Endothelial cell of umbilical vein (primary cell): Measurements from ENCODE around the gene USP37. TPM values are rescaled to one million over a fixed set of nuclear protein-coding genes. Genes with fewer than 3 reads are reported as not detected.

Experiments used
- BruUV-seq: library from RNA; stranded (reverse); fragments of 400-500 nt; replicated peaks from 2 replicates; lab custom pipeline; 2021; lab: Mats Ljungman, UMichigan
- CTCF ChIA-PET: fragments of 300-600, 350-600 bp; sonication (Branson Sonifier 250); formaldehyde crosslinking; loops from one replicate; lab custom pipeline; 2021; ENCODE audit warnings: antibody characterized with exemption, inconsistent platforms; lab: Charles Lee
- POLR2A ChIA-PET: fragments of 300-600, 350-600 bp; sonication (Branson Sonifier 250); formaldehyde crosslinking; loops from one replicate; lab custom pipeline; 2021; ENCODE audit warnings: antibody characterized with exemption, inconsistent platforms; lab: Charles Lee
- DNase-seq: peaks from one replicate; pipeline ENCODE4 v3.0.0-alpha.2; 2011; ENCODE audit warnings: low read depth, low spot score
- FAIRE-seq: peaks from 2 replicates; lab custom pipeline; 2011; peaks lifted over from hg19 to GRCh38; lab: Jason Lieb, UNC
- H2AFZ ChIP-seq: 2 replicates; pipeline ENCODE4 v1.6.0; 2012; ENCODE audit warnings: low read depth, low read length, control low read depth, inconsistent platforms
- H3K27ac ChIP-seq: 2 replicates; pipeline ENCODE4 v1.5.1; 2011; ENCODE audit warnings: low read depth, mild to moderate bottlenecking, control low read depth, low read length, moderate library complexity; ENCODE audit not compliant: insufficient read depth
- H3K27me3 ChIP-seq, 2 experiments: 2 replicates each; pipeline versions ENCODE4 v1.6.0 to v1.6.1; 2011; ENCODE audit warnings: low read length in 2 of 2, mixed read lengths in 1 of 2; ENCODE audit not compliant: control insufficient read depth in 2 of 2, insufficient read depth in 2 of 2
- H3K36me3 ChIP-seq, 2 experiments: 2 replicates in 1 of 2; 3 replicates in 1 of 2; pipeline ENCODE4 v1.5.1; 2011; ENCODE audit warnings: low read length in 2 of 2, mild to moderate bottlenecking in 1 of 2, moderate library complexity in 1 of 2; ENCODE audit not compliant: control insufficient read depth in 2 of 2, insufficient read depth in 2 of 2; ENCODE audit errors: extremely low read depth in 1 of 2
- H3K4me1 ChIP-seq: 3 replicates; pipeline ENCODE4 v1.5.1; 2011; ENCODE audit warnings: mild to moderate bottlenecking, low read length; ENCODE audit not compliant: control insufficient read depth, insufficient read depth; ENCODE audit errors: extremely low read depth
- H3K4me2 ChIP-seq: 2 replicates; pipeline ENCODE4 v1.6.1; 2011; ENCODE audit warnings: low read length, control low read depth, mixed read lengths; ENCODE audit not compliant: insufficient read depth
- H3K4me3 ChIP-seq, 3 experiments: fragments of 200-600 bp in 1 of 3; sonication (generic), shearing (Covaris generic) in 1 of 3; replicated peaks in 1 of 3; 2 replicates each; pipeline ENCODE4 v1.5.1; 2011 to 2016; ENCODE audit warnings: control low read depth in 3 of 3, low read length in 3 of 3, mild to moderate bottlenecking in 2 of 3, inconsistent platforms in 1 of 3, low read depth in 1 of 3, moderate library complexity in 1 of 3; ENCODE audit not compliant: insufficient read depth in 1 of 3
- H3K79me2 ChIP-seq: 2 replicates; pipeline ENCODE4 v1.6.0; 2012; ENCODE audit warnings: low read length, inconsistent platforms; ENCODE audit not compliant: control insufficient read depth, insufficient read depth
- H3K9ac ChIP-seq: replicated peaks from 2 replicates; pipeline ENCODE3; 2011; ENCODE audit warnings: low read length, control low read depth; ENCODE audit not compliant: insufficient read depth; ENCODE audit errors: extremely low read depth
- H3K9me1 ChIP-seq: replicated peaks from 3 replicates; pipeline ENCODE4 v1.6.0; 2011; ENCODE audit warnings: mild to moderate bottlenecking, low read length; ENCODE audit not compliant: control insufficient read depth, insufficient read depth; ENCODE audit errors: extremely low read depth
- H3K9me3 ChIP-seq: replicated peaks from 2 replicates; pipeline ENCODE4 v1.5.1; 2012; ENCODE audit warnings: low read length, inconsistent platforms; ENCODE audit not compliant: control insufficient read depth, insufficient read depth
- H4K20me1 ChIP-seq: replicated peaks from 2 replicates; pipeline ENCODE3; 2011; ENCODE audit warnings: mild to moderate bottlenecking, low read length; ENCODE audit not compliant: control insufficient read depth, insufficient read depth; ENCODE audit errors: extremely low read depth
- CTCF ChIP-seq, 2 donors: IDR thresholded peaks; 1 replicate in 1 of 2; 2 replicates in 1 of 2; pipeline ENCODE4 v1.5.1; 2011; ENCODE audit warnings: low read length in 2 of 2, mild to moderate bottlenecking in 2 of 2, moderate library complexity in 2 of 2, control low read depth in 1 of 2, inconsistent platforms in 1 of 2, low read depth in 1 of 2; ENCODE audit not compliant: insufficient read depth in 1 of 2; ENCODE audit errors: extremely low read depth in 1 of 2
- FOS ChIP-seq: IDR thresholded peaks from 2 replicates; pipeline ENCODE4 v1.6.1; 2011; ENCODE audit warnings: mild to moderate bottlenecking, low read length, moderate library complexity, borderline replicate concordance; ENCODE audit not compliant: insufficient read depth
- GATA2 ChIP-seq: IDR thresholded peaks from 2 replicates; pipeline ENCODE4 v1.7.0; 2011; ENCODE audit warnings: low read depth, mild to moderate bottlenecking, moderate library complexity, mixed read lengths, low read length; ENCODE audit not compliant: insufficient read length, insufficient read depth
- JUN ChIP-seq: IDR thresholded peaks from 2 replicates; pipeline ENCODE4 v1.6.1; 2011; ENCODE audit warnings: borderline replicate concordance, low read depth; ENCODE audit not compliant: insufficient read length, insufficient read depth
- MYC ChIP-seq: IDR thresholded peaks from one replicate; pipeline ENCODE4 v1.6.1; 2011; ENCODE audit warnings: mild to moderate bottlenecking, low read depth, low read length
- POLR2A ChIP-seq: IDR thresholded peaks from 2 replicates; pipeline ENCODE4 v1.6.1; 2012; ENCODE audit warnings: low read depth, mild to moderate bottlenecking, control low read depth, low read length
- POLR2AphosphoS5 ChIP-seq: IDR thresholded peaks from 2 replicates; pipeline ENCODE4 v1.6.1; 2012; ENCODE audit warnings: low read depth, mild to moderate bottlenecking, control low read depth, low read length, moderate library complexity; ENCODE audit not compliant: insufficient read depth
- dilution Hi-C: fragments of 300-500 bp; cut with MboI; formaldehyde crosslinking; loops from one replicate; pipeline ENCODE4 v1.15.0; 2019; ENCODE audit warnings: low sequenced_read_pairs; ENCODE audit not compliant: extremely low pct_ligation_motif_present
- intact Hi-C: fragments of 100-400 bp; cut with micrococcal nuclease; formaldehyde crosslinking; loops from one replicate; pipeline ENCODE4 v1.10.0; 2022
- polyA plus RNA-seq, 4 experiments: library from polyadenylated mRNA; depleted of rRNA in 3 of 4; stranded (reverse) in 3 of 4; unstranded in 1 of 4; fragments of >200 nt; gene quantifications; 2 replicates each; pipeline versions ENCODE4 v1.2.1 to v1.2.3, GENCODE V29; 2011 to 2012; ENCODE audit warnings: missing spikeins in 1 of 4
- total RNA-seq: library from RNA; stranded (reverse); gene quantifications from 2 replicates; pipeline ENCODE4 v1.2.3, GENCODE V29; 2021

The USP37 gene
- total and polyA plus RNA-seq, 2 donors (not counting 3 experiments of a cell fraction or from before 2014, with no cell fraction given), result 1.9 to 14.4 TPM

- no TSS peak for BruUV-seq
- Histone ChIP-seq H3K27ac (no peak overlapping the region), H3K9me3 (no peaks in the 10 kb centered on the region), H3K36me3 (peaks cover 2 to 6% of the 10 kb centered on the region in 2 experiments), H3K9ac (no peak overlapping the region), H3K27me3 (no peaks in the 10 kb centered on the region), H3K79me2 (no peaks in the 10 kb centered on the region), H3K4me1 (no peaks in the 10 kb centered on the region), H2AFZ (no peak overlapping the region), H3K9me1 (no peaks in the 10 kb centered on the region), H3K4me2 (no peak overlapping the region), H3K4me3 (no peak overlapping the region), H4K20me1 (no peaks in the 10 kb centered on the region)
- DNase-seq (no peak), FAIRE-seq (no peak)
- ChIA-PET CTCF (interaction anchor here (2.3 kb wide), 1 partner anchor 10 kb away, joined by 9 read pairs; no protein-coding TSS in a partner anchor), POLR2A (no interaction called here)
- TF ChIP-seq POLR2A, result no peak
- no peak for TF ChIP-seq FOS
- no peak for TF ChIP-seq GATA2
- TF ChIP-seq JUN, result no peak
- dilution Hi-C loops (no loop called here), intact Hi-C loops (no loop called here)
Observed at GRCh38 chr2:218474527-218474926, 93.6 kb downstream of the USP37 start.

GRCh38 chr2:218472988-218473387 is 95.2 kb downstream of the USP37 start:
- intact Hi-C loops (no loop called here), dilution Hi-C loops (no loop called here)
- H3K27me3 ChIP-seq, result no peaks in the 10 kb centered on the region
- no peak for FAIRE-seq
- BruUV-seq, result no TSS peak
- peaks cover 2 to 6% of the 10 kb centered on the region in 2 experiments for H3K36me3 ChIP-seq
- H3K9ac ChIP-seq, result no peak overlapping the region
- no peak overlapping the region for H3K4me2 ChIP-seq
- H3K79me2 ChIP-seq, result no peaks in the 10 kb centered on the region
- H3K4me3 ChIP-seq, result no peak overlapping the region
- H2AFZ ChIP-seq, result no peak overlapping the region
- H3K9me1 ChIP-seq, result no peaks in the 10 kb centered on the region
- TF ChIP-seq JUN (no peak), CTCF (IDR thresholded peaks at IDR 0.05; ENCODE audit: extremely low read depth in 1 of 2, insufficient read depth in 1 of 2, low read depth in 1 of 2, low read length in 2 of 2) (no peak), FOS (no peak), POLR2AphosphoS5 (no peak), MYC (no peak)
- H3K4me1 ChIP-seq, result no peaks in the 10 kb centered on the region
- no peak for DNase-seq
- H3K27ac ChIP-seq, result no peak overlapping the region
- ChIA-PET POLR2A (no interaction called here), CTCF (interaction anchor here (2.3 kb wide), 1 partner anchor 8 kb away, joined by 9 read pairs; no protein-coding TSS in a partner anchor)
- H3K9me3 ChIP-seq, result no peaks in the 10 kb centered on the region
- H4K20me1 ChIP-seq, result no peaks in the 10 kb centered on the region
